HCT116 (cell line): ENCODE results near the gene ZNG1F. TPM values are rescaled to one million over a fixed set of nuclear protein-coding genes. Genes with fewer than 3 reads are reported as not detected.
A peak's percentile ranks its signal among the peaks of the same experiment; 100 is the strongest.
"Not testable (repeated sequence)": the region's sequence is repeated elsewhere in the genome, so short reads cannot be mapped to it uniquely, and the experiment has no call there.

ENCODE experiments used
- ATAC-seq: fragments of 200-7000 bp; cut with Tn5 transposase; 2 replicates; pipeline ENCODE4 v1.9.1; 2020; ENCODE audit warnings: mild to moderate bottlenecking, moderate library complexity
- BruUV-seq: library from RNA; stranded (reverse); fragments of 400-500 nt; replicated peaks from 2 replicates; lab custom pipeline; 2021; lab: Mats Ljungman, UMichigan
- CTCF ChIA-PET: fragments of 300-600 bp; sonication (Branson Sonifier 250); formaldehyde crosslinking; loops from one replicate; lab custom pipeline; 2021; ENCODE audit warnings: antibody characterized with exemption; lab: Charles Lee
- POLR2A ChIA-PET: fragments of 300-600, 350-600 bp; sonication (Branson Sonifier 250); formaldehyde crosslinking; loops from one replicate; lab custom pipeline; 2021; ENCODE audit warnings: antibody characterized with exemption; lab: Charles Lee
- RAD21 ChIA-PET, 2 experiments: fragments of 300-600 bp; sonication (Branson Sonifier 250); formaldehyde crosslinking; loops; one replicate each; lab custom pipeline; 2023; ENCODE audit warnings: low total read pairs in 2 of 2; ENCODE audit not compliant: uncharacterized antibody in 2 of 2, unreplicated experiment in 2 of 2, low non-redundant PET in 1 of 2; lab: Charles Lee
- DNase-seq: peaks from one replicate; pipeline ENCODE4 v3.0.0-alpha.2; 2010; ENCODE audit warnings: low read depth, low spot score
- H2AFZ ChIP-seq: fragments of 200-600 bp; shearing (Covaris generic), sonication (generic); 2 replicates; pipeline ENCODE4 v1.6.1; 2017; ENCODE audit warnings: low read depth, mixed run types, mixed read lengths, antibody characterized with exemption, low read length; ENCODE audit not compliant: poor library complexity, severe bottlenecking
- H3K27ac ChIP-seq: 2 replicates; pipeline ENCODE4 v1.5.1; 2012; ENCODE audit warnings: low read depth, low read length
- H3K27me3 ChIP-seq: fragments of 200-600 bp; sonication (generic); 2 replicates; pipeline ENCODE4 v1.6.1; 2016; ENCODE audit warnings: mixed run types, low read length, mixed read lengths; ENCODE audit not compliant: insufficient read depth
- H3K36me3 ChIP-seq, 2 experiments: fragments of 200-500 bp in 1 of 2; fragments of 200-600 bp in 1 of 2; sonication (Bioruptor generic) in 1 of 2; sonication (generic) in 1 of 2; 2 replicates each; pipeline versions ENCODE4 v1.5.1 to v1.6.1; 2014 to 2016; ENCODE audit warnings: low read length in 2 of 2, inconsistent platforms in 1 of 2, mixed read lengths in 1 of 2, mixed run types in 1 of 2; ENCODE audit not compliant: insufficient read depth in 2 of 2, control insufficient read depth in 1 of 2
- H3K4me1 ChIP-seq, 2 experiments: fragments of 200-600 bp in 1 of 2; sonication (generic) in 1 of 2; 2 replicates each; pipeline versions ENCODE4 v1.5.1 to v1.6.1; 2012 to 2017; ENCODE audit warnings: low read length in 2 of 2, inconsistent platforms in 1 of 2, mild to moderate bottlenecking in 1 of 2, mixed read lengths in 1 of 2, mixed run types in 1 of 2, moderate library complexity in 1 of 2; ENCODE audit not compliant: insufficient read depth in 2 of 2, control insufficient read depth in 1 of 2
- H3K4me2 ChIP-seq: fragments of 200-600 bp; sonication (generic); 2 replicates; pipeline ENCODE4 v1.6.1; 2017; ENCODE audit warnings: mixed run types, low read length, mixed read lengths
- H3K4me3 ChIP-seq, 2 experiments: fragments of 200-600 bp in 1 of 2; sonication (generic) in 1 of 2; replicated peaks in 1 of 2; 2 replicates each; pipeline ENCODE4 v1.5.1; 2011 to 2016; ENCODE audit warnings: low read length in 2 of 2, control low read depth in 1 of 2, low read depth in 1 of 2, mild to moderate bottlenecking in 1 of 2, mixed read lengths in 1 of 2, mixed run types in 1 of 2
- H3K79me2 ChIP-seq: fragments of 200-600 bp; sonication (generic); 2 replicates; pipeline ENCODE4 v1.6.1; 2017; ENCODE audit warnings: mild to moderate bottlenecking, mixed run types, low read length, moderate library complexity, mixed read lengths; ENCODE audit not compliant: insufficient read depth
- H3K9ac ChIP-seq: fragments of 200-600 bp; sonication (generic); 2 replicates; pipeline ENCODE4 v1.6.1; 2016; ENCODE audit warnings: low read length, mixed read lengths
- H3K9me2 ChIP-seq: fragments of 200-600 bp; sonication (generic), shearing (Covaris generic); 2 replicates; pipeline ENCODE4 v1.6.1; 2017; ENCODE audit warnings: mixed run types, mild to moderate bottlenecking, moderate library complexity; ENCODE audit not compliant: insufficient read depth
- H3K9me3 ChIP-seq, 2 experiments: fragments of 200-500 bp in 1 of 2; fragments of 200-600 bp in 1 of 2; sonication (Bioruptor generic) in 1 of 2; sonication (generic) in 1 of 2; 2 replicates each; pipeline ENCODE4 v1.6.1; 2014 to 2017; ENCODE audit warnings: low read length in 2 of 2, mixed read lengths in 2 of 2, inconsistent platforms in 1 of 2, low read depth in 1 of 2, mild to moderate bottlenecking in 1 of 2, mixed run types in 1 of 2, moderate library complexity in 1 of 2; ENCODE audit not compliant: control insufficient read depth in 1 of 2, insufficient read depth in 1 of 2
- H4K20me1 ChIP-seq: fragments of 200-600 bp; sonication (generic), shearing (Covaris generic); 2 replicates; pipeline ENCODE4 v1.6.1; 2017; ENCODE audit warnings: mixed run types, mild to moderate bottlenecking, moderate library complexity; ENCODE audit not compliant: insufficient read depth
- RAD21 ChIP-seq: IDR thresholded peaks from 2 replicates; pipeline ENCODE4 v1.6.1; 2012; ENCODE audit warnings: low read depth, mild to moderate bottlenecking
- intact Hi-C: fragments of 100-400 bp; cut with micrococcal nuclease; formaldehyde crosslinking; loops from 2 replicates; pipeline ENCODE4 v1.10.0; 2022
- total RNA-seq: library from RNA; stranded (reverse); gene quantifications from one replicate; pipeline ENCODE4 v1.2.1, GENCODE V29; 2021; ENCODE audit not compliant: unreplicated experiment
- TF ChIP-seq, protein P1 (sequence below), 3 experiments: fragments of 200-600 bp in 1 of 3; sonication (generic) in 1 of 3; IDR thresholded peaks in 2 of 3; conservative IDR thresholded peaks in 1 of 3; 2 replicates each; pipeline ENCODE4 v1.5.1; 2012 to 2017; ENCODE audit warnings: low read depth in 2 of 3, low read length in 2 of 3, antibody characterized with exemption in 1 of 3, borderline replicate concordance in 1 of 3, control low read depth in 1 of 3, mild to moderate bottlenecking in 1 of 3, mixed read lengths in 1 of 3, mixed run types in 1 of 3, moderate library complexity in 1 of 3; ENCODE audit not compliant: insufficient read depth in 1 of 3

ZNG1F gene
- total RNA-seq, 1 experiment from 2014 or later, result 17.1 TPM

DNA sequence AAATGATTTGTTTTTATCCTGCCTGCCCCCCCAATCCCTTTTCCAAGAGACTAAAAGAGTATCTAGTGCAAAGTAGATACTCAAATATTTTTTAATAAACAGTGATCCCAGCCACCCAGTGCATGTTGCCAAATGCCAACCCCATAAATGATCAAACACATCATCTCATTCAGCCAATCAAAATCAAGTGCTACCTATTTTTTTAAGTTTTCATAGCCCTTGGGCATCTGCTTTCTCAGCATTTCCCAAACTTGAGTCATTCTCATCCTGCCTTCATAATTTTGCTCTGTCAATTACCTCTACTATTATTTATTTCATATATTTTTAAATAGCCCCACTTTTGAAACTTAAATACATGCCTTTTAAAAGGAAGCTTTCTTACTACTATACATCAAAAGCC, 98.2 kb downstream of the ZNG1F start:
- intact Hi-C loops, H3K9me3 ChIP-seq, H4K20me1 ChIP-seq, DNase-seq, BruUV-seq, H3K4me3 ChIP-seq, H3K9me2 ChIP-seq, H3K36me3 ChIP-seq, H3K27ac ChIP-seq, POLR2A ChIA-PET, H3K4me2 ChIP-seq, H3K9ac ChIP-seq, H3K27me3 ChIP-seq, CTCF ChIA-PET, H2AFZ ChIP-seq, ATAC-seq, H3K4me1 ChIP-seq, H3K79me2 ChIP-seq, RAD21 ChIA-PET: not testable (repeated sequence)

DNA sequence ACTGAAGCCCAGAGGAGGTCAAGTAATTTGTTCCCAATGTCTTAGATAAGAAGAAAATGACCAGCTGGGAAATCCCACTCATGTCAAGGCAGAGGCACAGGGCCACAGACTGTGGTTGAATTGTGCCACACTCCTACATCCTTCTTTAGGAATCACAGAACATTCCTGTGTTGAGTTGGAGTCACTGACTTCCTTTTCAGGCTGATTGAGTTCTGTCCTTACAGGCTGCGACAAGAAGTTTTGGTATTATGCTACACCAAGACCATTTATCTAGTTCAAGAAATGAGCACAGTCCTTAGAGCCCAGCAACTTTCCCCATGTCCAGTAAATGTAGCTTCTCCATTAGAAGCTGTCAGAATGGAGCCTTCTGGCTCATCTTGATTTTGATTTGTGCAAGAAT, 98.7 kb downstream of the ZNG1F start:
- CTCF ChIA-PET, H3K79me2 ChIP-seq, intact Hi-C loops, BruUV-seq, H3K4me2 ChIP-seq, H3K4me3 ChIP-seq, H3K9me2 ChIP-seq, H3K36me3 ChIP-seq, H3K9me3 ChIP-seq, DNase-seq, POLR2A ChIA-PET, H3K4me1 ChIP-seq, H4K20me1 ChIP-seq, ATAC-seq, RAD21 ChIA-PET, H2AFZ ChIP-seq, H3K27ac ChIP-seq, H3K27me3 ChIP-seq, H3K9ac ChIP-seq: not testable (repeated sequence)

DNA sequence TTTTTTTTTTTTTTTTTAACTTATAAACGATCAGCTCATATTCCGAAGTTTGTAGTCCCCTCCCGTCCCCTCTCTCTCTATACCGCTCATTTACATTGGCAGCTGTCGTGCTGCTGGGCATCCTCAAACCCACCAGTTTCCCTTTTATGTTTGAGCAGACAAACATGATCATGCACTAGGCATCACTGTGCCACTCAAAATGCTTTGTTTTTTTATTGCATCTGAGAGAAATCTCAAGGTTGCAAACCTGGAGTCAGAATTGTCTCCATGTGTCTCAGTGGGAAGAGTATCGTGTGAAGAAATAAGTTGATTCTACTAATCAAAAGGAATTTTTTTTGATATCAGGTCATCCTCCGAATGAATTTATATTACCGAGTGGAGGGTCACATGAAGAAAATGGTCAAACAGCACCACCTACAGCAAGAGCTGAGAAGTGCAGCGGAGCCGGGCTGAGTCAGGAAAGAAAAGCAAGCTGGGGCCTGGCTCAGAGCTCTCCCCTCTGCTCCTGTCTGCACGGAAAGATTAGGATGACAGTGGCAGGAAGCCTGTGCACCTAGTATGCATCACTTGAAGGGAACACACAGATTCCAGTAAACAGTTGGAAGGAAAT, 100.6 kb downstream of the ZNG1F start:
- H4K20me1 ChIP-seq, DNase-seq, CTCF ChIA-PET, H3K9me3 ChIP-seq, H3K4me3 ChIP-seq, intact Hi-C loops, H3K36me3 ChIP-seq, H3K79me2 ChIP-seq, H3K4me1 ChIP-seq, H3K27ac ChIP-seq, H3K9ac ChIP-seq, H2AFZ ChIP-seq, H3K9me2 ChIP-seq, RAD21 ChIA-PET, POLR2A ChIA-PET, BruUV-seq, H3K27me3 ChIP-seq: not testable (repeated sequence)
- peak overlapping the region; percentile 42; the same call in 1 of the 2 replicates for H3K4me2 ChIP-seq
- ATAC-seq, result peak; percentile 91
- TF ChIP-seq, protein P1, sequence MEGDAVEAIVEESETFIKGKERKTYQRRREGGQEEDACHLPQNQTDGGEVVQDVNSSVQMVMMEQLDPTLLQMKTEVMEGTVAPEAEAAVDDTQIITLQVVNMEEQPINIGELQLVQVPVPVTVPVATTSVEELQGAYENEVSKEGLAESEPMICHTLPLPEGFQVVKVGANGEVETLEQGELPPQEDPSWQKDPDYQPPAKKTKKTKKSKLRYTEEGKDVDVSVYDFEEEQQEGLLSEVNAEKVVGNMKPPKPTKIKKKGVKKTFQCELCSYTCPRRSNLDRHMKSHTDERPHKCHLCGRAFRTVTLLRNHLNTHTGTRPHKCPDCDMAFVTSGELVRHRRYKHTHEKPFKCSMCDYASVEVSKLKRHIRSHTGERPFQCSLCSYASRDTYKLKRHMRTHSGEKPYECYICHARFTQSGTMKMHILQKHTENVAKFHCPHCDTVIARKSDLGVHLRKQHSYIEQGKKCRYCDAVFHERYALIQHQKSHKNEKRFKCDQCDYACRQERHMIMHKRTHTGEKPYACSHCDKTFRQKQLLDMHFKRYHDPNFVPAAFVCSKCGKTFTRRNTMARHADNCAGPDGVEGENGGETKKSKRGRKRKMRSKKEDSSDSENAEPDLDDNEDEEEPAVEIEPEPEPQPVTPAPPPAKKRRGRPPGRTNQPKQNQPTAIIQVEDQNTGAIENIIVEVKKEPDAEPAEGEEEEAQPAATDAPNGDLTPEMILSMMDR (IDR thresholded peaks at IDR 0.05 in 2 of 3, conservative IDR thresholded peaks at IDR 0.05 in 1 of 3; ENCODE audit: borderline replicate concordance in 1 of 3, insufficient read depth in 1 of 3, low read depth in 2 of 3, low read length in 2 of 3), result peak in 2 of 3 experiments; percentile 11 to 33; a peak in 2 of 6 replicates
- TF ChIP-seq RAD21, result peak; percentile 27; the same call in 1 of the 2 replicates

DNA sequence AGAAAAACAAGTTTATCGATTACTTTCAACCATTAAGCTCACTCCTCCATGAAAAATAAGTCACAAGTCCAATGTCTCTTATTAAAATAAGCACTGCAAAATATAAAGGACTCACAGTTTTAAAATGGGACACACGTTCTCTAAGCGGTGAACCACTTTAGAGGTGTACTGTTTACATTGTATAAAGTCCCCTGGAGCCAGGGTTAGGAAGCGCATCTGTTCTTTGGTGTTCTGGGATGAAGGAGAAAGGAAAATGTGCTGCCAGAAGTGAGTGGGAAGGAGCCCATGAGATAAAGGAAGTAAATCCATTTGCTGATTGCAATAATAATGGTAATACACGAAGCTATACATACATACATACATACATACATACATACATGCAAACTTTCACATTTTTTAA, 101.2 kb downstream of the ZNG1F start:
- H3K9ac ChIP-seq, H3K27ac ChIP-seq, BruUV-seq, RAD21 ChIA-PET, H3K36me3 ChIP-seq, H3K4me1 ChIP-seq, H3K27me3 ChIP-seq, H3K9me3 ChIP-seq, POLR2A ChIA-PET, H3K79me2 ChIP-seq, H4K20me1 ChIP-seq, H2AFZ ChIP-seq, CTCF ChIA-PET, H3K4me3 ChIP-seq, DNase-seq, intact Hi-C loops, H3K4me2 ChIP-seq, H3K9me2 ChIP-seq: not testable (repeated sequence)
- peak; percentile 56 for ATAC-seq
